ENCODE measurements around the gene SMG7. TPM values are rescaled to one million over a fixed set of nuclear protein-coding genes. Genes with fewer than 3 reads are reported as not detected.

The SMG7 gene
- polyA plus RNA-seq, 4 donors = 18.4 to 49.3 (median 22.3) TPM

DNA sequence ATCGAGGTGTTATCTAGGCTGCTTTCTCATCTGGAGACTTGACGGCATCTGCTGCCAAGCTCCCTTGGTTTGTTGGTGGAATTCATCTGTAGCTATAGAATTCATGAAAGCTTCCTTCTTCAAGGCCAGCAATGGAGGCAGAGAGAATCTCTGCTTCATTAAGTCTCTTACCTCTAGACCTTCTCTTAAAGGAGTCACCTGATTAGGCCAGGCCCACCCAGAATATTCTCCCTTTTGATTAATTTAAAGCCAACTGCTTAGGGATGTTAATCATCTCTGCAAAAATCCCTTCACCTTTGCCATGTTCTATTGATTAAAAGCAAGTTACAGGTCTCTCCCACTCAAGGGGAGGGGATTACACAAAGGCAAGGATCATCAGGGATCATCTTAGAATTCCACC, 123.2 kb downstream of the SMG7 start:
- no peak for DNase-seq
- H3K36me3 ChIP-seq (ENCODE audit: control insufficient read depth in 3 of 3, insufficient read depth in 2 of 3, low read depth in 1 of 3, low read length in 3 of 3) = no peaks in the 10 kb centered on the region
- H3K27me3 ChIP-seq (ENCODE audit: control insufficient read depth in 3 of 3, insufficient read depth in 3 of 3, low read length in 3 of 3) = no peaks in the 10 kb centered on the region
- no peak overlapping the region for H3K4me3 ChIP-seq (ENCODE audit: low read depth in 1 of 3, low read length in 3 of 3)
- FAIRE-seq = no peak
- 95 to 98% (median 96%) methylated on average over 2 of the region's 2 CpGs for WGBS, 3 donors
- peaks cover 0 to under 1% (median 0%) of the 10 kb centered on the region in 3 donors for H3K4me1 ChIP-seq (ENCODE audit: control insufficient read depth in 3 of 3, insufficient read depth in 2 of 3, low read depth in 1 of 3, low read length in 2 of 3)
- no peak overlapping the region for H3K27ac ChIP-seq (ENCODE audit: low read depth in 1 of 3, low read length in 2 of 3)
- H3K9me3 ChIP-seq (ENCODE audit: control insufficient read depth in 2 of 2, insufficient read depth in 1 of 2, low read depth in 1 of 2, low read length in 1 of 2) = no peaks in the 10 kb centered on the region

DNA sequence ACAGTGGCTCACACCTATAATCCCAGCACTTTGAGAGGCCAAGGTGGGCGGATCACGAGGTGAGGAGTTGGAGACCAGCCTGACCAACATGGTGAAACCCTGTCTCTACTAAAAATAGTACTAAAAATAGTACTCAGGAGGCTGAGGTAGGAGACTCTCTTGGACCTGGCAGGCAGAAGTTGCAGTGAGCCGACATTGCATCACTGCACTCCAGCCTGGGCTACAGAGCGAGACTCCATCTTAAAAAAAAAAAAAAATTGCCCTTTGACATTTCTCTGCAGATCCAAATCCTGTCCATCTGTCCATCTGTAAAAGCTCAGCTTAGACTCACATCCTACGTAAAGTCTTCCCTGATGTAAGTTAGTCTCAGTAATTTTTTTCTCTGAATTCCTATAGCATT, 124.2 kb downstream of the SMG7 start:
- WGBS, 3 donors = 88 to 92% (median 90%) methylated on average over 5 of the region's 5 CpGs
- no peak for FAIRE-seq

DNA sequence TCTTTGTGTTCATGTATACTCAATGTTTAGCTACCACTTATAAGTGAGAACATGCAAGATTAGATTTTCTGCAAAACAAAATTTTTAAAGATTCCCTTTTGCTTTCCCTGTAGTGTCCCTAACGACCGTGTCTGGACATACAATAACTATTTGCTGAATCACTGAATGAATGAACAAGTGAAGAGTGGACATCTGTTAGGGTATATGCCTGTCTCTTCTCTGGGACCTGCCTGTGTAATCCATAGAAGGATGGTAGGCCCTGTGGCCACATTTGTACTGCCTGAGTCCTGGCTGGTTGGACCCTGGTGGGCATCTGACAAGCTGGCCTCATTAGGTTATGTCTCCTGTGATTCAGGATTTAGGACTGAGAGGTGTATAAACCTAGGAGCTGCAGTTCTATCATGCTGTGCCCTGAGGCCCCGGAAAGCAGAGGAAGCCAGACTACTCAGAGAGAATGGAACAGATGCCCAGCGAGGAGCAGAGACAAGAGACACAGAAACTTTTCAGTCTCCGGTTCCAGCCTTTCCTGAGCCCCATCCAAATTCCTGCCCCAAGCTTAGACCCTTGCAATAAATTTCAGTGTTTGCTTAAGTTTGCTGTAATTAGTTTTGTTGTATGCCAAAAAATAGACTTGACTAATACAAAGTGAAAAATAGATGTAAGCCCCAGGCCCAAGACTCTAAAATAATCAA, 125.5 kb downstream of the SMG7 start:
- Histone ChIP-seq H3K4me1 (ENCODE audit: control insufficient read depth in 3 of 3, insufficient read depth in 2 of 3, low read depth in 1 of 3, low read length in 2 of 3) (peaks cover 0 to 11% (median 0%) of the 10 kb centered on the region in 3 donors), H3K4me3 (ENCODE audit: low read depth in 1 of 3, low read length in 3 of 3) (no peak overlapping the region), H3K27ac (ENCODE audit: low read depth in 1 of 3, low read length in 2 of 3) (no peak overlapping the region), H3K36me3 (ENCODE audit: control insufficient read depth in 3 of 3, insufficient read depth in 2 of 3, low read depth in 1 of 3, low read length in 3 of 3) (no peaks in the 10 kb centered on the region), H3K27me3 (ENCODE audit: control insufficient read depth in 3 of 3, insufficient read depth in 3 of 3, low read length in 3 of 3) (no peaks in the 10 kb centered on the region), H3K9me3 (ENCODE audit: control insufficient read depth in 2 of 2, insufficient read depth in 1 of 2, low read depth in 1 of 2, low read length in 1 of 2) (no peaks in the 10 kb centered on the region)
- WGBS, 3 donors = 75 to 83% (median 78%) methylated on average over 5 of the region's 5 CpGs
- no peak for FAIRE-seq
- no peak for DNase-seq

More for the DNA sequence above, 124.2 kb downstream of the SMG7 start:
- no peaks in the 10 kb centered on the region for H3K4me1 ChIP-seq (ENCODE audit: control insufficient read depth in 3 of 3, insufficient read depth in 2 of 3, low read depth in 1 of 3, low read length in 2 of 3)
- H3K9me3 ChIP-seq (ENCODE audit: control insufficient read depth in 2 of 2, insufficient read depth in 1 of 2, low read depth in 1 of 2, low read length in 1 of 2) = no peaks in the 10 kb centered on the region
- no peak overlapping the region for H3K4me3 ChIP-seq (ENCODE audit: low read depth in 1 of 3, low read length in 3 of 3)
- no peaks in the 10 kb centered on the region for H3K36me3 ChIP-seq (ENCODE audit: control insufficient read depth in 3 of 3, insufficient read depth in 2 of 3, low read depth in 1 of 3, low read length in 3 of 3)
- no peaks in the 10 kb centered on the region for H3K27me3 ChIP-seq (ENCODE audit: control insufficient read depth in 3 of 3, insufficient read depth in 3 of 3, low read length in 3 of 3)
- no peak overlapping the region for H3K27ac ChIP-seq (ENCODE audit: low read depth in 1 of 3, low read length in 2 of 3)
- no peak for DNase-seq

DNA sequence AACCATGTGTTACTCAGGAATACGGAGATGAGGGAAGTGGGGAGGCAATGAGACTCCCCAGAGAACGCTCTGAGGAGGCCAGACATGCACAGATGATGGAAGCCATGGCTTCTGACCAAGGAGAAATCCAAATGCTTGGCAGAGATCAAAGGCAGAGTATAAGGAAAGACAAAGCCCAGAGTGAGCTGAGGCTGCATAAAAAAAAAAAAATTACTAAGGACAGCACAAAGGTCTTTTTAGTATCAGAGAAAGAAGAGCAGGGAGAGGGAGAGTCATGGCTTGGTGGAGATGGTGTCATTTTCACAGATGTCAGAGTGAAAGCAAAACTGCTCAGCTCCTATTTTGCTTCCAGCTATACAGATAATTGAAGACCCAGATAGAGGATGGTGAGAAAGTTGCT, 126.1 kb downstream of the SMG7 start:
- DNase-seq = peak in 1 of 2 donors; percentile 45
- WGBS, 3 donors = 52 to 74% (median 57%) methylated on average over 2 of the region's 2 CpGs
- H3K4me3 ChIP-seq (ENCODE audit: low read depth in 1 of 3, low read length in 3 of 3) = no peak overlapping the region
- H3K36me3 ChIP-seq (ENCODE audit: control insufficient read depth in 3 of 3, insufficient read depth in 2 of 3, low read depth in 1 of 3, low read length in 3 of 3) = no peaks in the 10 kb centered on the region
- no peaks in the 10 kb centered on the region for H3K27me3 ChIP-seq (ENCODE audit: control insufficient read depth in 3 of 3, insufficient read depth in 3 of 3, low read length in 3 of 3)
- H3K27ac ChIP-seq (ENCODE audit: low read depth in 1 of 3, low read length in 2 of 3) = peak overlapping the region in 1 of 3 donors; percentile 54
- peaks cover 0 to 13% (median 0%) of the 10 kb centered on the region in 3 donors for H3K4me1 ChIP-seq (ENCODE audit: control insufficient read depth in 3 of 3, insufficient read depth in 2 of 3, low read depth in 1 of 3, low read length in 2 of 3)
- no peak for FAIRE-seq
- H3K9me3 ChIP-seq (ENCODE audit: control insufficient read depth in 2 of 2, insufficient read depth in 1 of 2, low read depth in 1 of 2, low read length in 1 of 2) = no peaks in the 10 kb centered on the region

DNA sequence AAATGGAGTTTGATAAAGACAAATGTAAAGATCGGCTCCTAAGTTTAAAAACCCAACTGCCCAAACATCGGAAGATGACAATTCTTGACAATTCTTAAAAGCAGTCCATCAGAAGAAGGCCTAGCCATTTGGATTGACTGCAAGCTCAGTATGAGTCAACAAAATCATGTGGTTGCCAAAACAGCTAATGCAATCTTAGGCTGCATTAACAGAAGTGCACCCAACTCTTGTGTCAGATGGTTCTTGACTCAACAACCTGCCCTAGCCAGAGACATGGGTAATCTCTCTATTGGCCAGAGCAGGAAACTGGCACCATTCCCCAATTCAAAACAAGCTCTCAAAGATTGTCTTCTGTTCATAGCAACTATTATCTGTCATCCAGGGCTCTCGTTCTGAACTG, 127.8 kb downstream of the SMG7 start:
- no peak for FAIRE-seq
- no peak overlapping the region for H3K27ac ChIP-seq (ENCODE audit: low read depth in 1 of 3, low read length in 2 of 3)
- H3K9me3 ChIP-seq (ENCODE audit: control insufficient read depth in 2 of 2, insufficient read depth in 1 of 2, low read depth in 1 of 2, low read length in 1 of 2) = no peaks in the 10 kb centered on the region
- no peak overlapping the region for H3K4me3 ChIP-seq (ENCODE audit: low read depth in 1 of 3, low read length in 3 of 3)
- H3K27me3 ChIP-seq (ENCODE audit: control insufficient read depth in 3 of 3, insufficient read depth in 3 of 3, low read length in 3 of 3) = no peaks in the 10 kb centered on the region
- 81 to 89% (median 85%) methylated on average over 3 of the region's 3 CpGs for WGBS, 3 donors
- no peaks in the 10 kb centered on the region for H3K36me3 ChIP-seq (ENCODE audit: control insufficient read depth in 3 of 3, insufficient read depth in 2 of 3, low read depth in 1 of 3, low read length in 3 of 3)
- H3K4me1 ChIP-seq (ENCODE audit: control insufficient read depth in 3 of 3, insufficient read depth in 2 of 3, low read depth in 1 of 3, low read length in 2 of 3) = peaks cover 0 to 19% (median 0%) of the 10 kb centered on the region in 3 donors
- no peak for DNase-seq

DNA sequence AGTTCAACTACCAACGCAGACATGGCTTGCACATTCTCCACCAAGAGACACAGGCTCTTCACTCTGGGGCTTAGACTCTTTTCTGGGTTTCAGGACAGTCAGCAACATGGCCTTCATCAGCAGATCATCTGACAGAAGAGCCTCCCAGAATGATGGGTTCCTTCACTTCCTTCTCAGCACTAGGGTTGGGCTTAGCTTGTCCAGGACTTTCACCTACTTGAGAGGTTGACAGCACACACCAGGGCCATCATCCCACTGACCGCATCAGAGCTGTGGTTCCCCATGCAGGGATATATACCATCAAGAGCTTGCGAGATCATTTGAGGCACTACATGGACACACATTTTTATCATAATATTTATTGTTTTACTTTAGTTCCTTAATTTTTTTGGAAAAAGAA, 128.3 kb downstream of the SMG7 start:
- FAIRE-seq (no peak), DNase-seq (no peak)
- Histone ChIP-seq H3K36me3 (ENCODE audit: control insufficient read depth in 3 of 3, insufficient read depth in 2 of 3, low read depth in 1 of 3, low read length in 3 of 3) (no peaks in the 10 kb centered on the region), H3K27me3 (ENCODE audit: control insufficient read depth in 3 of 3, insufficient read depth in 3 of 3, low read length in 3 of 3) (no peaks in the 10 kb centered on the region), H3K4me1 (ENCODE audit: control insufficient read depth in 3 of 3, insufficient read depth in 2 of 3, low read depth in 1 of 3, low read length in 2 of 3) (peaks cover 0 to 19% (median 0%) of the 10 kb centered on the region in 3 donors), H3K4me3 (ENCODE audit: low read depth in 1 of 3, low read length in 3 of 3) (no peak overlapping the region), H3K27ac (ENCODE audit: low read depth in 1 of 3, low read length in 2 of 3) (no peak overlapping the region), H3K9me3 (ENCODE audit: control insufficient read depth in 2 of 2, insufficient read depth in 1 of 2, low read depth in 1 of 2, low read length in 1 of 2) (no peaks in the 10 kb centered on the region)
- 90 to 94% (median 94%) methylated on average over 3 of the region's 3 CpGs for WGBS, 3 donors

DNA sequence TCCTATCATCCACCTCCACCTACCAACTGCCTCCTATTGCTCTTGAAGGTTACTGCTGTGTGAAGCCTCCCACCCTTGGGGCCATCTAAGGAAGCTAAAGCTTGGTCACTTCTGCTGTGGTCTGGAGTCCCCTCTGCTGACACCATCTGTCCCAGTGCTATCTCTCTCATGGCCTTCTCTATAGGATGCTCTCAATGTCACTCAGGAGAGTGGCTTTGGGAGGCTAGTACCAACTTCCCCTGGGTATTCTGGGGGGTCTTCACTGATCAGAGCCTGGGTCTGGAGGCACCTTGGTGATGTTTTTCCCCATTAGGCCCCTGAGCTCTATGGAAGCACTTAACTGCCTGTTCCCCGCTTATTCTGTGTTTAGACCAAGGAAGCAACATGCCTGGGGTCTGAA, 130.2 kb downstream of the SMG7 start:
- 95 to 100% (median 100%) methylated on average over 1 of the region's 1 CpG for WGBS, 3 donors
- FAIRE-seq (no peak), DNase-seq (no peak)
- Histone ChIP-seq H3K4me3 (ENCODE audit: low read depth in 1 of 3, low read length in 3 of 3) (no peak overlapping the region), H3K9me3 (ENCODE audit: control insufficient read depth in 2 of 2, insufficient read depth in 1 of 2, low read depth in 1 of 2, low read length in 1 of 2) (no peaks in the 10 kb centered on the region), H3K4me1 (ENCODE audit: control insufficient read depth in 3 of 3, insufficient read depth in 2 of 3, low read depth in 1 of 3, low read length in 2 of 3) (peaks cover 0 to 19% (median 0%) of the 10 kb centered on the region in 3 donors), H3K36me3 (ENCODE audit: control insufficient read depth in 3 of 3, insufficient read depth in 2 of 3, low read depth in 1 of 3, low read length in 3 of 3) (no peaks in the 10 kb centered on the region), H3K27me3 (ENCODE audit: control insufficient read depth in 3 of 3, insufficient read depth in 3 of 3, low read length in 3 of 3) (no peaks in the 10 kb centered on the region), H3K27ac (ENCODE audit: low read depth in 1 of 3, low read length in 2 of 3) (peak overlapping the region in 1 of 3 donors; percentile 74)
